Keratinocyte (primary cell): Measurements from ENCODE around the gene BTF3L4. TPM values are rescaled to one million over a fixed set of nuclear protein-coding genes. Genes with fewer than 3 reads are reported as not detected.

Experiments used
- DNase-seq: peaks from one replicate; pipeline ENCODE4 v3.0.0-alpha.2; 2011; ENCODE audit warnings: low read depth, missing footprints, low spot score
- FAIRE-seq: peaks from 2 replicates; lab custom pipeline; 2011; peaks lifted over from hg19 to GRCh38; lab: Jason Lieb, UNC
- H2AFZ ChIP-seq: 2 replicates; pipeline ENCODE4 v1.6.0; 2012; ENCODE audit warnings: low read length, control low read depth, inconsistent platforms; ENCODE audit not compliant: control insufficient read depth
- H3K27ac ChIP-seq: 2 replicates; pipeline ENCODE4 v1.5.1; 2011; ENCODE audit warnings: low read length; ENCODE audit not compliant: control insufficient read depth, insufficient read depth
- H3K27me3 ChIP-seq: 3 replicates; pipeline ENCODE4 v1.6.0; 2011; ENCODE audit warnings: low read length; ENCODE audit not compliant: control insufficient read depth, insufficient read depth; ENCODE audit errors: extremely low read depth
- H3K36me3 ChIP-seq, 2 experiments: 2 replicates in 1 of 2; 3 replicates in 1 of 2; pipeline ENCODE4 v1.5.1; 2011; ENCODE audit warnings: low read length in 2 of 2, mild to moderate bottlenecking in 1 of 2; ENCODE audit not compliant: control insufficient read depth in 2 of 2, insufficient read depth in 2 of 2; ENCODE audit errors: extremely low read depth in 1 of 2
- H3K4me1 ChIP-seq: 3 replicates; pipeline ENCODE4 v1.5.1; 2011; ENCODE audit warnings: low read length; ENCODE audit not compliant: control insufficient read depth, insufficient read depth; ENCODE audit errors: extremely low read depth
- H3K4me2 ChIP-seq: 3 replicates; pipeline ENCODE4 v1.6.0; 2011; ENCODE audit warnings: low read depth, low read length; ENCODE audit not compliant: control insufficient read depth, insufficient read depth; ENCODE audit errors: extremely low read depth
- H3K4me3 ChIP-seq, 3 experiments: fragments of 200-600 bp in 1 of 3; sonication (generic) in 1 of 3; 2 replicates in 2 of 3; 3 replicates in 1 of 3; pipeline ENCODE4 v1.5.1; 2011 to 2016; ENCODE audit warnings: low read length in 3 of 3, mild to moderate bottlenecking in 3 of 3, control low read depth in 2 of 3, inconsistent platforms in 1 of 3, low read depth in 1 of 3, mixed read lengths in 1 of 3, mixed run types in 1 of 3, moderate library complexity in 1 of 3; ENCODE audit not compliant: control insufficient read depth in 2 of 3, insufficient read depth in 2 of 3; ENCODE audit errors: extremely low read depth in 1 of 3
- H3K79me2 ChIP-seq: 2 replicates; pipeline ENCODE4 v1.6.0; 2012; ENCODE audit warnings: low read length; ENCODE audit not compliant: control insufficient read depth, insufficient read depth
- H3K9ac ChIP-seq: 3 replicates; pipeline ENCODE4 v1.6.0; 2011; ENCODE audit warnings: low read length; ENCODE audit not compliant: control insufficient read depth, insufficient read depth; ENCODE audit errors: extremely low read depth
- H3K9me1 ChIP-seq: 3 replicates; pipeline ENCODE4 v1.6.0; 2011; ENCODE audit warnings: low read length; ENCODE audit not compliant: control insufficient read depth, insufficient read depth; ENCODE audit errors: extremely low read depth
- H3K9me3 ChIP-seq: 2 replicates; pipeline ENCODE4 v1.5.1; 2012; ENCODE audit warnings: low read depth, low read length; ENCODE audit not compliant: control insufficient read depth
- H4K20me1 ChIP-seq: 3 replicates; pipeline ENCODE4 v1.6.0; 2011; ENCODE audit warnings: low read length; ENCODE audit not compliant: control insufficient read depth, insufficient read depth; ENCODE audit errors: extremely low read depth
- CTCF ChIP-seq, 3 experiments: IDR thresholded peaks in 1 of 3; conservative IDR thresholded peaks in 1 of 3; optimal IDR thresholded peaks in 1 of 3; 2 replicates in 2 of 3; 3 replicates in 1 of 3; pipeline versions ENCODE3 to v1.5.1; 2011; ENCODE audit warnings: low read length in 3 of 3, mild to moderate bottlenecking in 3 of 3, moderate library complexity in 2 of 3, control low read depth in 1 of 3, inconsistent platforms in 1 of 3; ENCODE audit not compliant: insufficient read depth in 2 of 3; ENCODE audit errors: extremely low read depth in 1 of 3
- EZH2 ChIP-seq: IDR thresholded peaks from one replicate; pipeline ENCODE4 v1.6.1; 2012; ENCODE audit warnings: inconsistent platforms, mild to moderate bottlenecking, low read length, moderate library complexity
- dilution Hi-C: fragments of 300-500 bp; cut with MboI; formaldehyde crosslinking; loops from one replicate; pipeline ENCODE4 v1.7.0; 2020; ENCODE audit warnings: low sequenced_read_pairs; ENCODE audit not compliant: extremely low pct_ligation_motif_present
- polyA plus RNA-seq, 5 experiments: library from polyadenylated mRNA; depleted of rRNA in 3 of 5; stranded (reverse) in 3 of 5; stranded (forward) in 1 of 5; unstranded in 1 of 5; fragments of >200 nt; gene quantifications; 1 replicate in 1 of 5; 2 replicates in 3 of 5; 3 replicates in 1 of 5; pipeline versions ENCODE4 v1.2.1 to v1.2.3, GENCODE V29; 2011 to 2012; ENCODE audit warnings: missing spikeins in 2 of 5, low read depth in 1 of 5, low replicate concordance in 1 of 5

The BTF3L4 gene
- polyA plus RNA-seq, 1 donor (not counting 4 experiments of a cell fraction or from before 2014, with no cell fraction given) = 55.4 TPM

- Histone ChIP-seq H3K9ac (peak overlapping the region; percentile 90), H3K4me3 (peak overlapping the region in 2 of 3 experiments; percentile 70 to 87), H3K9me3 (no peaks in the 10 kb centered on the region), H2AFZ (peak overlapping the region; percentile 88), H3K36me3 (no peaks in the 10 kb centered on the region), H3K79me2 (peaks cover 30% of the 10 kb centered on the region), H4K20me1 (no peaks in the 10 kb centered on the region), H3K4me2 (peak overlapping the region; percentile 100), H3K4me1 (peaks cover 37% of the 10 kb centered on the region), H3K9me1 (no peaks in the 10 kb centered on the region), H3K27me3 (no peaks in the 10 kb centered on the region), H3K27ac (peak overlapping the region; percentile 99)
- TF ChIP-seq CTCF (optimal IDR thresholded peaks at IDR 0.05 in 1 of 3, IDR thresholded peaks at IDR 0.05 in 1 of 3, conservative IDR thresholded peaks at IDR 0.05 in 1 of 3; ENCODE audit: extremely low read depth in 1 of 3, insufficient read depth in 2 of 3, low read length in 3 of 3) = no peak
- TF ChIP-seq EZH2 = no peak
- peak; percentile 70 for DNase-seq
- peak; percentile 92 for FAIRE-seq
- dilution Hi-C loops = no loop called here
Measured at GRCh38 chr1:52139817-52140540, 83.9 kb downstream of the BTF3L4 start.

Other genes with a start within 250 kb of the BTF3L4 start
- 100 to 183 TPM (median 149 TPM) in 3 replicates for gene NRDC, start 177.6 kb upstream of the BTF3L4 start, polyA plus RNA-seq
- gene RAB3B, start 65.6 kb upstream of the BTF3L4 start, polyA plus RNA-seq = 1.2 to 4.7 TPM (median 2.6 TPM) in 3 replicates
- 7.4 to 11.9 TPM (median 8.1 TPM) in 3 replicates for gene KTI12, start 22.5 kb upstream of the BTF3L4 start, polyA plus RNA-seq
- gene TXNDC12, start 1.1 kb upstream of the BTF3L4 start, polyA plus RNA-seq = 26.5 to 28.2 TPM (median 26.5 TPM) in 3 replicates
- 17.1 to 27.7 TPM (median 25.4 TPM) in 3 replicates for gene ZFYVE9, start 85.8 kb downstream of the BTF3L4 start, polyA plus RNA-seq